Measurements from ENCODE around the gene ZC3H18.
A peak's percentile ranks its signal among the peaks of the same experiment; 100 is the strongest.

The ZC3H18 gene

GRCh38 chr16:88639231-88640038, 69.2 kb downstream of the ZC3H18 start:
- DNase-seq (ENCODE audit: low spot score): peak; percentile 72

GRCh38 chr16:88640039-88640495, 69.9 kb downstream of the ZC3H18 start:
- DNase-seq (ENCODE audit: low spot score): no peak

- DNase-seq (ENCODE audit: low spot score): no peak
These were observed 70.5 kb downstream of the ZC3H18 start for GRCh38 chr16:88640498-88641247.

GRCh38 chr16:88642881-88643643, 72.9 kb downstream of the ZC3H18 start:
- no peak for DNase-seq (ENCODE audit: low spot score)

- DNase-seq (ENCODE audit: low spot score): no peak
These were observed 73.4 kb downstream of the ZC3H18 start for GRCh38 chr16:88643644-88643932.

GRCh38 chr16:88645455-88645854, 75.3 kb downstream of the ZC3H18 start:
- DNase-seq (ENCODE audit: low spot score): no peak

GRCh38 chr16:88645941-88646340, 75.7 kb downstream of the ZC3H18 start:
- DNase-seq (ENCODE audit: low spot score): no peak

GRCh38 chr16:88646345-88647034, 76.3 kb downstream of the ZC3H18 start:
- no peak for DNase-seq (ENCODE audit: low spot score)

GRCh38 chr16:88647178-88648070, 77.2 kb downstream of the ZC3H18 start:
- DNase-seq (ENCODE audit: low spot score): no peak

- DNase-seq (ENCODE audit: low spot score): no peak
These were observed 79.2 kb downstream of the ZC3H18 start for GRCh38 chr16:88649195-88649923.

GRCh38 chr16:88649924-88650748, 79.9 kb downstream of the ZC3H18 start:
- DNase-seq (ENCODE audit: low spot score): peak; percentile 76

GRCh38 chr16:88650749-88651275, 80.6 kb downstream of the ZC3H18 start, which contains the start of gene CYBA:
Gene CYBA, minus strand, starts transcription at chr16:88651053. Its CDS starts 40 bp downstream, at chr16:88651013.
- DNase-seq (ENCODE audit: low spot score): peak; percentile 92

- DNase-seq (ENCODE audit: low spot score): no peak
These were observed 81.2 kb downstream of the ZC3H18 start for GRCh38 chr16:88651276-88651988.

GRCh38 chr16:88651989-88652761, 82.0 kb downstream of the ZC3H18 start:
- DNase-seq (ENCODE audit: low spot score): no peak

- DNase-seq (ENCODE audit: low spot score): no peak
These were observed 82.5 kb downstream of the ZC3H18 start for GRCh38 chr16:88652762-88653063.

GRCh38 chr16:88653101-88653500, 82.9 kb downstream of the ZC3H18 start:
- no peak for DNase-seq (ENCODE audit: low spot score)

- DNase-seq (ENCODE audit: low spot score): no peak
These were observed 83.6 kb downstream of the ZC3H18 start for GRCh38 chr16:88653596-88654362.
